ENCODE results near the gene CNTNAP2.

The CNTNAP2 gene

GRCh38 chr7:148104136-148104716, 1987.6 kb downstream of the CNTNAP2 start:
- DNase-seq (ENCODE audit: low spot score): no peak

GRCh38 chr7:148104924-148105323, 1988.3 kb downstream of the CNTNAP2 start:
- DNase-seq (ENCODE audit: low spot score): no peak

- no peak for DNase-seq (ENCODE audit: low spot score)
Measured at GRCh38 chr7:148105853-148106252, 1989.3 kb downstream of the CNTNAP2 start.

- DNase-seq (ENCODE audit: low spot score): no peak
Measured at GRCh38 chr7:148107443-148108127, 1991.0 kb downstream of the CNTNAP2 start.

DNA sequence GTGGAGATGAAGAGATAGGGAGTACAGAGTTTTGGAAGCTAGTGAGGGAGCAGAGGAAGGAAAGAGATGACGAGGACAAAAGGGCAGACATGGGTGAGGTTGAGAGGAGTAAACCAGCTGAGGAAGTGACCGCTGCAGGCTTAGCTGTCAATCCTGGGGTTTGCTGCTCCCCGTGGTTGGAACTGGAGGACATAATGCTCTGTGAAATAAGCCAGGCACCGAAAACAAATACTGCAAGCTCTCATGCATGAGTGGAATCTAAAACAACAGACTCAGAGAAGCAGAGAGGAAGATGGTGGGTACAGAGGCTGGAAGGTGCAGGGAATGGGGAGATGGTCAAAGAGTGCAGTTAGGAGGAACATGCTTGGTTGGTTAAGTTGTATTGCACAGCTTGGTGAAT, 1991.8 kb downstream of the CNTNAP2 start:
- no peak for DNase-seq (ENCODE audit: low spot score)

DNA sequence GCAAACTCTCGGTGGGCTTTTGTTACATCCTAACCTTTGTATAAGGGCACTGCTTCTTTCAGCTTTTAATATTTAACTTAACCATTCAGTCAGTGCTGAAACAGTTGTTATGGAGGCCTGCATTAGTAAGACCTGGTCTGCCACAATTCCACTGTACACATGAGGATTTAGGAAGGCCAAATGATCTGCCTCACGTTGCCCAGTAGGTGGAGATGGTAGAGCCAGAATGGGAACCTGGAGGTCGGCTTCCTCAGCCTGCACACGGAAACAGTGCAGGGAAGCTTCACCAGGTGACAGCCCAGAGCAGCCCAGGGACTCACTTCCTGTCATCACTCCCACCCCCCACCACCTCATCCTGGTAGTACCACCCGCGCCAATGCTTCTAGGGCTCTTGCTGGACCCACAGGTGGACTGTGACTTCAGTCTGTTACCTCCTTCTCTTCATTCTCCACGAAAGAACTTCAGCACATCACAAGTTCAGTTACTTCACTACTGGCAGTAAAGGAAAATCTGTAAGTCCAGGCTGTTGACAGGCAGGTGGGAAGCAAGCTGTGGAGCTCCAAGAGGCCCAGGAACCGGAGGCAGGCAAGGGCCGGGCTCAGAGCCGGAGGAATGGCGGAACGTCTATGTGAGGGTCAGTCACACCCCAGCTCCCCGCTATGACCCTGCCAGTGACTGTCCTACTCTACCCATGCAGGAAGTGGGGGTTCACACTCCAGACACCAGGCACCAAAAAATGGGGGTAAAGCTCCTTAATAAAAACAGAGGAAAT, 1993.7 kb downstream of the CNTNAP2 start:
- no peak for DNase-seq (ENCODE audit: low spot score)

DNA sequence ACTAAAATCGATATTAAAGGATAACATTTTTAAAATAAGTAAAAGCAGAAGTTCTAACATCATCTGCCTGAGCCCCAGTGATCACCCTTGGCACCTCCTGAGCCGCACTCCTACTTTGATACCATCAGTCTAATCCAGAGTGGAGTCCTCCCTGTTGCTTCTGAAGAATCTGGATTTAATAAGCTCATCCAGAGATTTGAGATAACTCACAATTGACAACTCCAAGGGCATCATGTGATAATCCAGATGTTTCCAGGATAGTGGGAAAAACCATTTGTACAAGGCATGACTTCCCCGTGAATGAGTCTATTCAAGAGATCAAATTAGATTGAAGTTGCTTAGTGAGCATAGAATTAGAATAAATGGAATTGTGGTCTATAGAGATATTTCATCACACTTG, 1998.2 kb downstream of the CNTNAP2 start:
- DNase-seq (ENCODE audit: low spot score): no peak

GRCh38 chr7:148115308-148115707, 1998.7 kb downstream of the CNTNAP2 start:
- DNase-seq (ENCODE audit: low spot score): no peak

GRCh38 chr7:148116195-148116594, 1999.6 kb downstream of the CNTNAP2 start:
- DNase-seq (ENCODE audit: low spot score): no peak

DNA sequence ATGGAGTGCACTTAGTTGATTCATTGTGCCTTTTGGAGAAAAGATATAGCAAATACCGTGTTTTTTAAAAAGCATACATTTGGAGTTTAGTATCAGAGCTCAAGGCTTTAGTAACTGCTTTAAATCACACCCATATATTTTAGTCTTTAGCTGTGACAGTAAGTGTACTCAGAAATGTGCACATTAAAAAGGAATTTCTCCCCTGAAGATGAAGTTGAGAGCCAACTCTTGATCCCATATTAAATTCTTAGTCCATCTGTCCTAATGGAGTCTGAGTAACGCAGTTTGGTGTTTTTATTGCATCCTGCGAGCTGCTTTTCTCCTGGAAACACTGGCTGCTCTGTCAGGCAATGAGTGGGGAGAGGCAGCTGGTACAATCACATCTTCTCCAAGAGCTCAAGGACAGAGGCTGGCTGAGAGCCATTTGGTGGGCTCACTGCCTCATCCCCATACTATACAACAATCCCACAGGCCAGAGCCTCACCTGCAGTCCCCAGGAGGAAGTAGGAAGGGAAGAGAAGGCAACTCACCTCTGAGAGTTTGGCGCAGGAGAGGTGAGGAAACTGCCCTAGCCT, 2000.3 kb downstream of the CNTNAP2 start:
- no peak for DNase-seq (ENCODE audit: low spot score)

- DNase-seq (ENCODE audit: low spot score): no peak
Measured at GRCh38 chr7:148118371-148118770, 2001.8 kb downstream of the CNTNAP2 start.

- DNase-seq (ENCODE audit: low spot score): no peak
Measured at GRCh38 chr7:148121401-148121800, 2004.8 kb downstream of the CNTNAP2 start.

DNA sequence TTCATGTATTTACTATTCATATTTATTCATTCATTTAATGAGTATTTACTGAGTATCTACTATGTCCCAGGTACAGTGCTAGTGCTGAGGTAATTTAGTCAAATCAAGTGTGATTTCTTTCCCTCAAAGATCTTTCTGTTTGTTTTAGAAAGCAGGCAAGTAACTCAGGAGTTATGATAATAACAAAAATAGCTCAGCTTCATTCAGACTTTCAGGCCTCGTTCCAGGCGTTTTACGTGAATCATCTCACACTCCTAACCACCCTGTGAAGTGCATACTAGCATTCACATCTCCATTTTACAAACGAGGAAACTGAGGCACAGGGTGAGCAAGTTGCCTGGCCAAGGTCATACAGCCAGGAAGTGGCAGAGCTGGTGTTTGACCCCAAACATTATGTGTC, 2005.2 kb downstream of the CNTNAP2 start:
- DNase-seq (ENCODE audit: low spot score): no peak

DNA sequence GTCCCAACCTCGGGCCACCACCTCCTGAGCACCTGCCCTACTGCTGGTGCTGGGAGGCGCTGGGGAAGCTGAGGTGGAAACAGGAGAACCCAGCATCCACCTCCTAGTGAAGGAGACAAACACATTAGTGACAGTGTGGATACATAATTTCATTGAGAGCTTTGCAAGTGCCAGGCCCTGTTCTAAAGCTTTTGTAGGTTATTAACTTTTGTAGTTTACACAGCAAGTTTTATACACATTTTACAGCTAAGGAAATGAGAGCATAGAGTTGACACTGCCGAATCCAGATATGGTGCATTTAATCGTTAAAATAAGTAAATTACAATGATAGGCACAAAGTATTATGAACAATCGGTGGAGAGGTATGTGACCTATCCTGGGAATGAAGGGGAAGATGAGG, 2007.9 kb downstream of the CNTNAP2 start:
- no peak for DNase-seq (ENCODE audit: low spot score)

- DNase-seq (ENCODE audit: low spot score): no peak
Measured at GRCh38 chr7:148127374-148127773, 2010.8 kb downstream of the CNTNAP2 start.

DNA sequence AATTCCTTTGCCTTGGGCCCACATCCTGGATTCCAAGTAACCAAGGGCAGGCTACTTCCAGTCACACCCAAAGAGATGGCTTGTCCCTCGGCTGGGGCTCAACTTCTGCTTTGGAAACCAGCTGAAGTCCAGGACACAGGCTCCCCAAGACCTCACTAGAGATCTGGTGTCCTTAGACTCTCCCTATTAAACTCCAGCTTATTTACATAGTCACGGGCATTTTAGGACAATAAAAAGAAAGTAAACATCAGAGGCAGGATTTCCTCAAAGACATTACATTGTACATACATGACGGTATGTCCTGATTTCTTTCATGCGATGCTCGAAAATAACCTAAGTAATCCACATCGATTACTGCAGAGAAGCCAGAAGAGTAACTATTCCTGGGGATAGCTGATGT, 2012.4 kb downstream of the CNTNAP2 start:
- DNase-seq (ENCODE audit: low spot score): no peak

GRCh38 chr7:148135116-148135515, 2018.5 kb downstream of the CNTNAP2 start:
- DNase-seq (ENCODE audit: low spot score): no peak

DNA sequence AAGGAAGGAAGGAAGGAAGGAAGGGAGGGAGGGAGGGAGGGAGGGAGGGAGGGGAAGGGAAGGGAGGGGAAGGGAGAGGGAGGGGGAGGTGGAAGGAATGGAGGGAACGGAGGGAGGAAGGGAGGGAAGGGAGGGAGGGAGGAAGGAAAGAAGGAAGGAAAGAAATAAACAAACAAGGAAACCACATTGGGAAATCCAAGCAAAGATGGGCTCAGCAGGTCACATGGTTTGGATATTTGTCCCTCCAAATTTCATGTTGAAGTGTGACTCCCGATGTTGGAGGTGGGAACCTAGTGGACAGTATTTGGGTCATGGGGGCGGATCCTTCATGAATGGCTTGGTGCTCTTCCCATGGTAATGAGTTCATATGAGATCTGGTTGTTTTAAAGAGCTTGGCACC, 2019.4 kb downstream of the CNTNAP2 start:
- DNase-seq (ENCODE audit: low spot score): no peak

DNA sequence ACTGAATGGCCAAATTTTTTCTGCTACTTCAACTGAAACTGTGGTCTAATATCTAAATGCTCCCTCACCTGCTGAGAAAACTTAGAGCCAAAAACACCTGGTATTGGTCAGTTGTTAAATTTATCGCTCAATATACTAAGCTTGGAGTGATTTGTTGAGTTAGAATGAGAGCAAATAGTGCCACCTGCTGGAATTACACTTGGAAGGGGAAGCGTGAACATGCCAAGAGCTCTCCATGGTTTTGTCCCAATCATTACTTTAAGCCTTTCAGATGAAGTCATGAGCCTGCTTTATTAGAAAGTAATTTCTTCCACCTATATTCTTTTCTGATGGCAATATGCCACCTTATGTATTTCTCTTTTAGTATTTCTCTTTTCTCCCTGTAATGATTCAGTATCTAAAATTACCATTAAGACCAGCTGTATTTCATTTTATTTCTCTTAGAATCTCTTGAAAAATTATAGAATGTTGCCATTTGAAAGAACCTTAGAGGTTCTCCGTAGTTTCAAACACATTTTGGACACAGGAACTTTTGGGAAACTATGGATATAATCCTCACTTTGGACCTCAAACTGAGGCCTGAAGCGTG, 2026.2 kb downstream of the CNTNAP2 start:
- DNase-seq (ENCODE audit: low spot score): no peak

DNA sequence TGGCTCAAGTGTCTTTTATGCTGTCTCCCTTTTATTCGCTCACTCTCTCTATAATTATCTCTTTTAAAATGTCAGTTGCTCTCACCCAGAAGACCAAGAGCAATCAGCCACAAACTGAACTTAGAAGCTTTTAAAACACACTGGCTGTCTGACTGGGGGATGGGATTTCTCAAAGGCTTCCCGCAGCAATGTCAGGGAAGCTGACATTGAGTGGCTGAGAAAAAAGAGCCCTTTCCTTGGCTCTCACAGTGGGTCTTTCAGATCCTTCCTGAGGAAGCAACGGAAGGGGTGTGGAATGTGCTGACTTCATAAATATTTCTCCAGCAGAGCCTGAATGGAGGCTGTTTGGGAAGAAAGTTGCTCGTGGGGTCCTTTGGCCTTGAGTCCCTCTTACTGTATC, 2028.2 kb downstream of the CNTNAP2 start:
- DNase-seq (ENCODE audit: low spot score): no peak

DNA sequence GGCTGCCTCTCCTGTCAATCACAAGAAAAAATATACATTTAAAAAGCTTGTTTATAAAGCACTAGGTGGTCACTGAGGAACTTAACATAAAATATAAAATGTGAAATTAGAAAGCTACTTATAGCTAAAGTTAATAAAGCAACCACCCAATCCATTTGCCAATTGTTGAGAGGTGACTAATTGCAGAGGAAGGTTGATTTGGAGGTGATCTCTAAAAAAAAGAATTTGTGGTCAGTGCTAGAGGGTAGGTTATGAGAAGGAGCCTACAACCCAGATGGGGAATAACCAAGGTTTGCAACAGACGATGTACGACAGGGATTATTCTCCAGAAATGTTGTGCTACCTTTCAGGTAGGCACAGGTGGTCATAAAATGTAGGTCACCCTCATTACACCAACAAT, 2029.7 kb downstream of the CNTNAP2 start:
- no peak for DNase-seq (ENCODE audit: low spot score)

DNA sequence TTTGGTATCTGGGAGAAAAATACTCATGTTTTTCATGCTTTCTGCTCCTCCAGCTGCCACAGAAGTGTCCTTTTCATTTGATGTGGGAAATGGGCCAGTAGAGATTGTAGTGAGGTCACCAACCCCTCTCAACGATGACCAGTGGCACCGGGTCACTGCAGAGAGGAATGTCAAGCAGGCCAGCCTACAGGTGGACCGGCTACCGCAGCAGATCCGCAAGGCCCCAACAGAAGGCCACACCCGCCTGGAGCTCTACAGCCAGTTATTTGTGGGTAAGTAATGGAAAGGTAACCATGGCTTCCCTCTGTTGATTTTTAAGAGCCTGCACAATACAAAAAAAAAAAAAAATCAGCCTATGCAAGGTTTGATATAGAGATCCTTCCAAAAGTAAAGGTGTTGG, 2030.8 kb downstream of the CNTNAP2 start:
- no peak for DNase-seq (ENCODE audit: low spot score)

DNA sequence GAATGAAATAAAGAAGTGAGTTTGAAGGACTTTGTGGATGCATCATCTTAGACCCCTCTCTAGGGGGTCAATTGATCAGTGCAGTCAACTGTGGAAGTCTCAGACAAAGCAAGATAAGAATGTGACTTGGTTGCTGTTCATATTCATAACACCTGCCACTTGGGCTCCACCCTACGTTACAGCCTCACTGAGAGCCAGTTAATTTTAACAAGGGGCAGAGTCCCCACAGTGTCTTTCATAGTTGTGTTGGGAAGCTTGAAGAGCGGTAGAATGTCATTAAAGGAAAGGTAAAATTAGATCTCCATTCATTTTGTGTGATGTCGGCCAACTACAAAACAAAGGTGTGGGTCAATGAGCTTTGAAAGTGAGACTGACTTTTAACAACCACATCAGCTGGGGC, 2031.9 kb downstream of the CNTNAP2 start:
- no peak for DNase-seq (ENCODE audit: low spot score)
